Measurements from ENCODE around the gene VANGL2.

VANGL2 gene

GRCh38 chr1:160401487-160401805 is 1.1 kb downstream of the VANGL2 start:
- no peak for DNase-seq (ENCODE audit: low read depth in 1 of 2, low spot score in 1 of 2)
- TF ChIP-seq SPI1 (IDR thresholded peaks at IDR 0.05; ENCODE audit: borderline replicate concordance, low read depth) = no peak
- TF ChIP-seq CTCF (IDR thresholded peaks at IDR 0.05; ENCODE audit: insufficient read depth, low read length) = no peak
- no peak for TF ChIP-seq POLR2AphosphoS5 (IDR thresholded peaks at IDR 0.05; ENCODE audit: low read depth)
- no peak for TF ChIP-seq REST (IDR thresholded peaks at IDR 0.05; ENCODE audit: insufficient replicate concordance, low read depth)
- no peak for TF ChIP-seq GABPA (IDR thresholded peaks at IDR 0.05; ENCODE audit: low read depth)
- Histone ChIP-seq H3K4me3 (replicated peaks; ENCODE audit: insufficient read depth, low read length) (no peak overlapping the region), H3K27me3 (ENCODE audit: insufficient read depth, poor library complexity, severe bottlenecking) (peaks cover 20% of the 10 kb centered on the region), H3K27ac (replicated peaks) (no peak overlapping the region)

GRCh38 chr1:160402001-160402795 is 1.8 kb downstream of the VANGL2 start:
- Histone ChIP-seq H3K4me3 (replicated peaks; ENCODE audit: insufficient read depth, low read length) (no peak overlapping the region), H3K27ac (replicated peaks) (no peak overlapping the region), H3K27me3 (ENCODE audit: insufficient read depth, poor library complexity, severe bottlenecking) (peaks cover 20% of the 10 kb centered on the region)
- no peak for TF ChIP-seq POLR2AphosphoS5 (IDR thresholded peaks at IDR 0.05; ENCODE audit: low read depth)
- no peak for TF ChIP-seq GABPA (IDR thresholded peaks at IDR 0.05; ENCODE audit: low read depth)
- no peak for TF ChIP-seq REST (IDR thresholded peaks at IDR 0.05; ENCODE audit: insufficient replicate concordance, low read depth)
- TF ChIP-seq CTCF (IDR thresholded peaks at IDR 0.05; ENCODE audit: insufficient read depth, low read length) = no peak
- no peak for TF ChIP-seq SPI1 (IDR thresholded peaks at IDR 0.05; ENCODE audit: borderline replicate concordance, low read depth)
- DNase-seq (ENCODE audit: low read depth in 1 of 2, low spot score in 1 of 2) = no peak

GRCh38 chr1:160403244-160403643 is 2.9 kb downstream of the VANGL2 start:
- H3K27me3 ChIP-seq (ENCODE audit: insufficient read depth, poor library complexity, severe bottlenecking) = peaks cover 20% of the 10 kb centered on the region
- no peak for DNase-seq (ENCODE audit: low read depth in 1 of 2, low spot score in 1 of 2)
- H3K27ac ChIP-seq (replicated peaks) = no peak overlapping the region
- H3K4me3 ChIP-seq (replicated peaks; ENCODE audit: insufficient read depth, low read length) = no peak overlapping the region
- no peak for TF ChIP-seq CTCF (IDR thresholded peaks at IDR 0.05; ENCODE audit: insufficient read depth, low read length)

- H3K4me3 ChIP-seq (replicated peaks; ENCODE audit: insufficient read depth, low read length) = no peak overlapping the region
- H3K27me3 ChIP-seq (ENCODE audit: insufficient read depth, poor library complexity, severe bottlenecking) = peaks cover 20% of the 10 kb centered on the region
- TF ChIP-seq GABPA (IDR thresholded peaks at IDR 0.05; ENCODE audit: low read depth) = no peak
- TF ChIP-seq CTCF (IDR thresholded peaks at IDR 0.05; ENCODE audit: insufficient read depth, low read length) = no peak
- TF ChIP-seq REST (IDR thresholded peaks at IDR 0.05; ENCODE audit: insufficient replicate concordance, low read depth) = no peak
Measured at GRCh38 chr1:160404094-160404493, 3.7 kb downstream of the VANGL2 start.

More at GRCh38 chr1:160404094-160404493, 3.7 kb downstream of the VANGL2 start:
- DNase-seq (ENCODE audit: low read depth in 1 of 2, low spot score in 1 of 2) = no peak
- no peak overlapping the region for H3K27ac ChIP-seq (replicated peaks)

Measured in HL-60 (cell line).